ENCODE measurements around the gene REPS2.

DNA sequence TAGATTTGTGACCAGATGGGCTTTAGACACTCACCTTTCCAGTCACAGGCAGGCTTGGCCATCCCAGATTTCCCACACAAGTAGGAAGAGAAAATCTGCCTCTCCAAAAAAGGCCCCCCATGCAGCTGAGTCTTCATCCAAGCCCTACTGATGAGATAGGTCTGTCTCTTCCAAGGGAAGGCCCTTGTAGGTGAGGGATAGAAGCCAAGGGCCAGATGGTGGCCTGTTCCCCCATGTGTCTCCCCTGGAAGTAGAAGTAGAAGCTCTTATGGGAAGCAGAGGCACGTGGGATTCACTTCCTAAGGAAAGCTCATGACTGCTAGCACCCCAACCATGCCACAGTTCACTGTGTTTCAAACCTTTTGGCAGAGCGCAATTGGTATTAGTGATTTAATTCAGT, 81.5 kb downstream of the REPS2 start:
- TF ChIP-seq CTCF (IDR thresholded peaks at IDR 0.05) (no peak), SIN3A (IDR thresholded peaks at IDR 0.05; ENCODE audit: borderline replicate concordance, insufficient read depth, low read depth, low read length) (no peak), POLR2AphosphoS5 (IDR thresholded peaks at IDR 0.05; ENCODE audit: low read depth, low read length) (no peak)

All from Panc1 (cell line).